Activated CD4-positive, alpha-beta T cell treated with anti-CD3 and anti-CD28 coated beads, Interleukin-2, amount 50 U/mL, for 24 hours (primary cell): ENCODE data around the gene HID1.

Experiments used
- DNase-seq, 2 donors: peaks; one replicate each; pipeline ENCODE4 v3.0.0-alpha.2; 2020; ENCODE audit warnings: low read depth in 1 of 2, low spot score in 1 of 2

The HID1 gene

DNA sequence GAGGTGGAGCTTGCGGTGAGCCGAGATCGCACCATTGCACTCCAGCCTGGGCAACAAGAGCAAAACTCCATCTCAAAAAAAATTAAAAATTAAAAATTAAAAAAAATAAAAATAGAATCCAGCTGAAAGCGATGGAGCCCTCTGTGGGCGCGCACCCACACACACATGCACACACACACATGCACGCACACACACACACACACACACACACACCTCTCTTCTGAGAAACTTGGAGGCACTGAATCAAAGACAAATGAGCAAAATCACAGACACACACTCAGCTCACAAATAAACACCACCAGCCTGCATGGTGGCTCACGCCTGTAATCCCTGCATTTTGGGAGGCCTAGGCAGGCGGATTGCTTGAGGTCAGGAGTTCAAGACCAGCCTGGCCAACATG is 69.5 kb downstream of the HID1 start:
- no peak for DNase-seq

DNA sequence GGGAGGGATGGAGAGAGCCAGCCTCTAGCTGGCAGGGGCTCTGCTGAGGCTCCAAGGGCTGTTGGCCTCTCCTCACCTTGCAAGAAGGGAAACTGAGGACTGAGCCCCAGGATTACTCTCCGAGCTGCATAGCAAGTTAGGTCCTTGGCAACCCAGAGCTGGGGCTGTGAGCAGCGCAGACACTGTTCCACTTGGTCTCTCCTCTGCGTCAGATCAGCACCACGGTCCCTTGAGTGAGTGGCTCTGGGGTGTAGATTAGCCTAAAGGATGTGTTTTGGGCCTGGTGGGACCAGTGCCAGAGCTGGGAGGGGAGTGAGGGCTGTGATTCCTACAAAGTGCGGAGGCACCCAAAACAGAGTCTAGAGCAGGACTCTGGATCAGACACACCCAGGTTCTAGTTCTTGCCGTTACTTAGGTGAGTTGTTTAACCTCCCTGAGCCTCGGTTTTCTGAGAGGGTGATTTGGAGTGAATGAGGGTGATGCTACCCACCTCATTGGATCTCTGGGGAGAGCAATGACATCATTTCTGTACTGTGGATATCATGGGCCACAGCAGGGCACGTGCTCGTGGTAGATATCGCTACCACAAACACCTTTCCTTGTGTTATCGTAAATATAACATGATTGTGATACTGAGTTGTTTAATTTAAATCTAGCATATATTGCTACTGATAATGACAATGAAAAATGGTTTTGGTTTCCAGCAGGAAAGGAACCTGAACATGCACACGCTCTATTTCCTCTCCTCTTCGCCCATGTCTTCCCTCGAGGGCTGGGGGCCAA is 71.0 kb downstream of the HID1 start:
- no peak for DNase-seq
